Mesothelial cell of epicardium (in vitro differentiated cells): ENCODE measurements around the gene PIN1. TPM values are rescaled to one million over a fixed set of nuclear protein-coding genes. Genes with fewer than 3 reads are reported as not detected.
"Not testable (repeated sequence)": the region's sequence is repeated elsewhere in the genome, so short reads cannot be mapped to it uniquely, and the experiment has no call there.

Experiments
- DNase-seq, 2 experiments: peaks; one replicate each; pipeline ENCODE4 v3.0.0; 2021; ENCODE audit warnings: low spot score in 2 of 2; ENCODE audit not compliant: unreplicated experiment in 2 of 2
- H3K27ac Mint-ChIP-seq: 2 replicates; pipeline ENCODE4 v1.8.0; 2021; ENCODE audit warnings: mixed read lengths
- H3K27me3 Mint-ChIP-seq: 2 replicates; pipeline ENCODE4 v1.8.0; 2021; ENCODE audit warnings: low read depth, mixed read lengths
- H3K36me3 Mint-ChIP-seq: 2 replicates; pipeline ENCODE4 v1.8.0; 2021; ENCODE audit warnings: mixed read lengths
- H3K4me1 Mint-ChIP-seq: 2 replicates; pipeline ENCODE4 v1.8.0; 2021; ENCODE audit warnings: mixed read lengths
- H3K4me3 Mint-ChIP-seq: 2 replicates; pipeline ENCODE4 v1.8.0; 2021; ENCODE audit warnings: mild to moderate bottlenecking, moderate library complexity, mixed read lengths
- H3K9me3 Mint-ChIP-seq: 2 replicates; pipeline ENCODE4 v1.8.0; 2021; ENCODE audit warnings: mixed read lengths
- total RNA-seq: library from RNA; stranded (reverse); gene quantifications from 3 replicates; pipeline ENCODE4 v1.2.1, GENCODE V29; 2021
- TF ChIP-seq, protein P1 (sequence below): fragments of 200-600 bp; sonication (generic); IDR thresholded peaks from one replicate; pipeline ENCODE4 v1.5.0; 2021; ENCODE audit warnings: antibody characterized with exemption; ENCODE audit not compliant: unreplicated experiment

The PIN1 gene
- total RNA-seq: 60.0 to 61.1 TPM (median 60.6 TPM) in 3 replicates

DNA sequence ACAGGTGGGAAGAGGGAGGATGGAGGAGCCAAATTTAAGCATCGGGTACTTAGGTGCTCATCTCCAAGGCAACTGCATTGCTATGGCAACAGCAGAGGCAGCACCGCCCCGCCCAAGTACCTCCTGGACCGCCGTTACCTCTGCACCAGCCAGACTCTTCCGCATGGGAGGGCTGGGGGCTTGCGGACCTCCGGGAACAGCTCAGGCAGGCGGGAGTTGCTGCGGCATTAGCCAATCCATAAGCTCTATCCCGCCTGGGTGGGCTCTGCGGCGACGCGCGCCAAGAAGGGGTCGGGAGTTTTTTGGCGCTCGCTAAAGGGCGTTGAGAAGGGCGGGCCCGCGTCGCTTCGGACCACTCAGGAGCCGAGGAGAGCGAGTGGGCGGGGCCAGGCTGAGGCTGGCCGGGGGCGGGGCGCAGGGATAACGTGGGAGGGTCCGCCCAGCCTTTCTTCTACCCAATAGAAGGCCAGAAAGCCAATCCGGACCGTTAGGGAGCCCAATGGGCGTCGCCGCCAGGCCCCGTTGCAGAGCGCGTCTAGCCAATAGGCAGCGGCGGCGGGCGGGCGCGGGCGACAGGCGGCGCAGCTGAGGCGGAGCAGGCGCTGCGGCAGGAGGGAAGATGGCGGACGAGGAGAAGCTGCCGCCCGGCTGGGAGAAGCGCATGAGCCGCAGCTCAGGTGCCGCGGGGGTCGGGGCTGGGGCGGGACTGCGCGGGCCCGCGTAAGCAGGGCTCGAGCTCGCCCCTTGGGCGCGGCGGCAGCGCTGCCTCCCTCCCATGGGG lies at the start of gene PIN1:
Gene PIN1, plus strand, starts transcription at position 593 of the 781 bp plus-strand sequence. Its CDS starts 27 bp downstream, at position 620.
- Mint-ChIP-seq H3K4me1 (peaks cover 16% of the 10 kb centered on the region), H3K36me3 (peaks cover 8% of the 10 kb centered on the region)

DNA sequence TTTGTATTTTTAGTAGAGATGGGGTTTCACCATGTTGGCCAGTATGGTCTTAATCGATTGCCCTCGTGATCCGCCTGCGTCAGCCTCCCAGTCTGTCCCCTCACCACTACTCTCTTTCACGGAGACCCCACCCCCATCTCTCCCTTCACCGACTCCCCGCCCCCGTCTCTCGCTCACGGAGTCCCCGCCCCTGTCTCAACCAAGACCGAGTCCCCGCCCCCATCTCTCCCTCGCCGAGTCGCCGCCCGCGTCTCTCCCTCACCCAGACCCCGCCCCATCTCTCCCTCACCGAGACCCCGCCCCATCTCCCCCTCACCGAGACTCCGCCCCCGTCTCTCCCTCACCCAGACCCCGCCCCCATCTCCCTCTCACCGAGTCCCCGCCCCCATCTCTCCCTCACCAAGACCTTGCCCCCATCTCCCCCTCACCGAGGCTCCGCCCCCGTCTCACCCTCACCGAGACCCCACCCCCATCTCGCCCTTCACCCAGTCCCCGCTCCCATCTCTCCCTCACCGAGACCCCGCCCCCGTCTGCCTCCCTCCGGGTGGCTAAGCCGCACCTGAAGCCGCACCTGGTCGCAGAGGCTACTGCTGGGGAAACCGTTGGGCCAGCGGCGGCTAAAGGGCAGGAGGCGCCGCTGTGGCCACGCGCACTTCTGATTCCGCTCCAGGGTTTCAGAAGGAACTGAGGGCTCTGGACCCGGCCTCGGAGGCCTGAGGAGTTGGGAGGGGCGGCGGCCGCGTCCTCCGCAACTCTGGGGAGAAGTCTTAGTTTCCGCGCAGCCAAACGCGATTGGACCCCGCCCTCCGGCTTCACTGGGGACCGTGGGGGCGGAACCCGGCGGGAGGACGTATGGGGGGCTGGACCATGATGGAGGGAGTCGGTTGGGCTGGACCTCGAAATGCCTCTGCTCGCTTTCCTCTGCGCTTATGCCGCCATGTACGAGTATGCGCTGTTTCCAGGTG lies 49.5 kb upstream of the PIN1 start:
- peak; percentile 96 to 100 for DNase-seq

More for the DNA sequence above, at the start of gene PIN1:
- Mint-ChIP-seq H3K27me3 (no peaks in the 10 kb centered on the region), H3K27ac (peak within 1 kb of the TSS; percentile 82), H3K9me3 (no peaks in the 10 kb centered on the region), H3K4me3 (peak within 1 kb of the TSS; percentile 81)
- TF ChIP-seq, protein P1, sequence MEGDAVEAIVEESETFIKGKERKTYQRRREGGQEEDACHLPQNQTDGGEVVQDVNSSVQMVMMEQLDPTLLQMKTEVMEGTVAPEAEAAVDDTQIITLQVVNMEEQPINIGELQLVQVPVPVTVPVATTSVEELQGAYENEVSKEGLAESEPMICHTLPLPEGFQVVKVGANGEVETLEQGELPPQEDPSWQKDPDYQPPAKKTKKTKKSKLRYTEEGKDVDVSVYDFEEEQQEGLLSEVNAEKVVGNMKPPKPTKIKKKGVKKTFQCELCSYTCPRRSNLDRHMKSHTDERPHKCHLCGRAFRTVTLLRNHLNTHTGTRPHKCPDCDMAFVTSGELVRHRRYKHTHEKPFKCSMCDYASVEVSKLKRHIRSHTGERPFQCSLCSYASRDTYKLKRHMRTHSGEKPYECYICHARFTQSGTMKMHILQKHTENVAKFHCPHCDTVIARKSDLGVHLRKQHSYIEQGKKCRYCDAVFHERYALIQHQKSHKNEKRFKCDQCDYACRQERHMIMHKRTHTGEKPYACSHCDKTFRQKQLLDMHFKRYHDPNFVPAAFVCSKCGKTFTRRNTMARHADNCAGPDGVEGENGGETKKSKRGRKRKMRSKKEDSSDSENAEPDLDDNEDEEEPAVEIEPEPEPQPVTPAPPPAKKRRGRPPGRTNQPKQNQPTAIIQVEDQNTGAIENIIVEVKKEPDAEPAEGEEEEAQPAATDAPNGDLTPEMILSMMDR: no peak
- DNase-seq: peak; percentile 99

DNA sequence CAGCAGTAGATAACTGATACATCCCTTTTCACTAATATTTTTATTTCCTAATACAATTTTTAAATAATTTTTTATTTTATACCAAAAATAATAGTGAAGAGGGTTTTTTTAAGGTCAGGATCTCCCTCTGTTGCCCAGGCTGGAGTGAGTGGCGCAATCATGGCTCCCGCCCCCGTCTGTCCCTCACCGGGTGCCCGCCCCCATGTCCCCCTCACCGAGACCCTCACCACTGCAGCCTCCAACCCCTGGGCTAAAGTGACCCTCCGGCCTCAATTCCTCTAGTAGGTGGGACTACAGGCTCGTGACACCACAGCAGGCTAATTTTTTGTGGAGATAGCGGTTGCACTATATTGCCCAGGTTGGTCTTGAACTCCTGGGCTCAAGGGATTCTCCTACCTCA lies 48.8 kb upstream of the PIN1 start:
- Mint-ChIP-seq H3K4me1 (peaks cover 41% of the 10 kb centered on the region), H3K27ac (peak overlapping the region; percentile 96), H3K27me3 (no peaks in the 10 kb centered on the region), H3K4me3 (peak overlapping the region; percentile 89), H3K36me3 (no peaks in the 10 kb centered on the region), H3K9me3 (no peaks in the 10 kb centered on the region)
- no peak for DNase-seq
- TF ChIP-seq, protein P1: no peak

More for the DNA sequence above, 49.5 kb upstream of the PIN1 start:
- TF ChIP-seq, protein P1: no peak
- Mint-ChIP-seq H3K4me1 (peaks cover 35% of the 10 kb centered on the region), H3K36me3 (no peaks in the 10 kb centered on the region), H3K4me3 (peak overlapping the region; percentile 89), H3K27me3 (no peaks in the 10 kb centered on the region), H3K27ac (peak overlapping the region; percentile 99), H3K9me3 (no peaks in the 10 kb centered on the region)

DNA sequence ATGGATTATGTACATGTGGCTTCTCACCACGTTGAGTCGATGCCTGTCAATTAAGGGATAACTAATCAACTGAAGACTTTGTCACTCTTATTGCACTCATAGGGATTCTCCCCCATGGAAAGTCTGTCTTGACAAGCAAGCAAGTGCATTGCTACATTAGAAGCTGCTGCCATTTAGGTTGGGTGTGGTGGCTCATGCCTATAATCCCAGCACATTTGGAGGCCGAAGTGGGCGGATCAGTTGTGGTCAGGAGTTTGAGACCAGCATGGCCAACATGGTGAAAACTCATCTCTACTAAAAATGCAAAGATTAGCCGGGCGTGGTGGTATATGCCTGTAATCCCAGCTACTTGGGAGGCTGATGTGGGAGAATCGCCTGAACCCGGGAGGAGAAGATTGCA lies 48.3 kb upstream of the PIN1 start:
- Mint-ChIP-seq H3K4me1 (peaks cover 43% of the 10 kb centered on the region), H3K27me3 (no peaks in the 10 kb centered on the region), H3K27ac (no peak overlapping the region), H3K9me3 (no peaks in the 10 kb centered on the region), H3K4me3 (peak overlapping the region; percentile 39), H3K36me3 (no peaks in the 10 kb centered on the region)
- TF ChIP-seq, protein P1: no peak
- no peak for DNase-seq

DNA sequence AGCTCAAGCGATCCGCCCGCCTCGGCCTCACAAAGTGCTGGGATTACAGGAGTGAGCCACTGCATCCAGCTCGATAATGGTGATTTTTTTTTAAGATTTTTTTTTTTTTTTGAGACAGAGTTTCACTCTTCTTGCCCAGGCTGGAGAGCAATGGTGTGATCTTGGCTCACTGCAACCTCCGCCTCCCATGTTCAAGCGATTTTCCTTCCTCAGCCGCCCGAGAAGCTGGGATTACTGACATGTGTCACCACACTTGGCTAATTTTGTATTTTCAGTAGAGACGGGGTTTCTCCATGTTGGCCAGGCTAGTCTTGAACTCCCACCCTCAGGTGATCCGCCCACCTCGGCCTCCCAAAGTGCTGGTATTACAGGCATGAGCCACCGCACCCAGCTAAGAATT lies 46.5 kb upstream of the PIN1 start:
- H3K4me1 Mint-ChIP-seq: peaks cover 43% of the 10 kb centered on the region
- H3K36me3 Mint-ChIP-seq, H3K9me3 Mint-ChIP-seq, H3K4me3 Mint-ChIP-seq, H3K27me3 Mint-ChIP-seq, DNase-seq: not testable (repeated sequence)
- peak overlapping the region; percentile 98 for H3K27ac Mint-ChIP-seq

DNA sequence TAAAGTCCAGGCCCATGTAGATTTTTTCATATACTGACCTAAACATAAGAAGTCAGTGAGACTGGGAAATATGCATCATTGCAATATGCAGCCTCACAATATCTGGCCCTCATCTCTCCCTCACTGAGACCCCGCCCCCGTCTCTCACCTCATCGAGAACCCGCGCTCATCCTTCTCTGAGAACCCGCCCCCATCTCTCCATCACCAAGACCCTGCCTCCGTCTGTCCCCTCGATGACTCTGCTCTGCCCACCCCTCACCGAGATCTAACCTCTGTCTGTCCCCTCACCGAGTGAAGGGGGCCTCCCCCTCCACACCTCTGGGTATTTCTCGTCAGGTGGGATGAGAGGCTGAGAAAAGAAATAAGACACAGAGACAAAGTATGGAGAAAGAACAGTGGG lies 46.1 kb upstream of the PIN1 start:
- Mint-ChIP-seq H3K4me1 (peaks cover 40% of the 10 kb centered on the region), H3K4me3 (peak overlapping the region; percentile 77)

DNA sequence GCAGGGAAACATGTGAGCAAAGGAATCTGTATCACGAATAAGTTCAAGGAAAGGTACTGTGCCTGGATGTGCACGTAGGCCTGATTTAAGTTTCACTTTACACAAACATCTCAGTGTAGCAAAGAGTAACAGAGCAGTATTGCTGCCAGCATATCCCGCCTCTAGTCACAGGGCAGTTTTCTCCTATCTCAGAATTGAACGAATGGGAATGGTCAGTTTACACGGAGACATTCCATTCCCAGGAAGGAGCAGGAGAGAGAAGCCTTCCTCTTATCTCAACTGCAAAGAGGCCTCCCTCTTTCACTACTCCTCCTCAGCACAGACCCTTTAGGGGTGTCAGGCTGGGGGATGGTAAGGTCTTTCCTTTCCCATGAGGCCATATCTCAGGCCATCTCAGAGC lies 45.5 kb upstream of the PIN1 start:
- not testable (repeated sequence) for H3K36me3 Mint-ChIP-seq, H3K9me3 Mint-ChIP-seq, H3K27me3 Mint-ChIP-seq, DNase-seq
- Mint-ChIP-seq H3K4me1 (peaks cover 35% of the 10 kb centered on the region), H3K27ac (peak overlapping the region; percentile 98), H3K4me3 (peak overlapping the region; percentile 77)

More for the DNA sequence above, 46.1 kb upstream of the PIN1 start:
- Mint-ChIP-seq H3K27ac (peak overlapping the region; percentile 98), H3K9me3 (no peaks in the 10 kb centered on the region), H3K27me3 (no peaks in the 10 kb centered on the region), H3K36me3 (no peaks in the 10 kb centered on the region)
- TF ChIP-seq, protein P1: no peak
- no peak for DNase-seq

DNA sequence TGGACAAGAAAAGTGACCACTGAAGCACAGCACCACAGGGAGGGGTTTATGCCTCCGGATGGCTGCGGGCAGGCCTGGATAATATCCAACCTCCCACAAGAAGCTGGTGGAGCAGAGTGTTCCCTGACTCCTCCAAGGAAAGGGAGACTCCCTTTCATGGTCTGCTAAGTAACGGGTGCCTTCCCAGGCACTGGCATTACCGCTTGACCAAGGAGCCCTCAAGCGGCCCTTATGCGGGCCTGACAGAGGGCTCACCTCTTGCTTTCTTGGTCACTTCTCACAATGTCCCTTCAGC lies 44.1 kb upstream of the PIN1 start:
- H3K9me3 Mint-ChIP-seq, H3K36me3 Mint-ChIP-seq, DNase-seq, H3K27me3 Mint-ChIP-seq: not testable (repeated sequence)
- H3K27ac Mint-ChIP-seq: peak overlapping the region; percentile 94
- peaks cover 26% of the 10 kb centered on the region for H3K4me1 Mint-ChIP-seq
- H3K4me3 Mint-ChIP-seq: peak overlapping the region; percentile 77
